ENCODE measurements around the gene ANGPT4. TPM values are rescaled to one million over a fixed set of nuclear protein-coding genes. Genes with fewer than 3 reads are reported as not detected.
A peak's percentile ranks its signal among the peaks of the same experiment; 100 is the strongest.

ANGPT4 gene
- total and polyA plus RNA-seq, 8 donors: 0.05 to 1.8 (median 0.18) TPM; not detected in 4

- Histone ChIP-seq H3K27me3 (no peaks in the 10 kb centered on the region), H3K4me3 (no peak overlapping the region), H3K36me3 (no peaks in the 10 kb centered on the region), H3K27ac (no peak overlapping the region), H3K4me1 (no peaks in the 10 kb centered on the region), H3K9me3 (no peaks in the 10 kb centered on the region)
- intact Hi-C loops (cut with DNase I; ENCODE audit: low total_unique reads): no loop called here
- no peak for TF ChIP-seq POLR2A (IDR thresholded peaks at IDR 0.05)
- no peak for TF ChIP-seq POLR2AphosphoS5 (IDR thresholded peaks at IDR 0.05)
- TF ChIP-seq CTCF (IDR thresholded peaks at IDR 0.05): no peak
- no peak for TF ChIP-seq EP300 (IDR thresholded peaks at IDR 0.05)
- 70 to 81% (median 79%) methylated on average over 4 of the region's 4 CpGs for WGBS, 5 donors
- peak in 1 of 2 donors; percentile 9 for DNase-seq
Observed at GRCh38 chr20:824916-825315, 91.2 kb downstream of the ANGPT4 start.

- TF ChIP-seq POLR2A (IDR thresholded peaks at IDR 0.05) (no peak), EP300 (IDR thresholded peaks at IDR 0.05) (no peak), CTCF (IDR thresholded peaks at IDR 0.05) (no peak), POLR2AphosphoS5 (IDR thresholded peaks at IDR 0.05) (no peak)
- intact Hi-C loops (cut with DNase I; ENCODE audit: low total_unique reads): no loop called here
- no peaks in the 10 kb centered on the region for H3K36me3 ChIP-seq
- 82 to 99% (median 95%) methylated on average over 4 of the region's 4 CpGs for WGBS, 5 donors
- H3K9me3 ChIP-seq: no peaks in the 10 kb centered on the region
- H3K4me1 ChIP-seq: no peaks in the 10 kb centered on the region
- DNase-seq: peak in 1 of 2 donors; percentile 1
- H3K27me3 ChIP-seq: no peaks in the 10 kb centered on the region
- no peak overlapping the region for H3K27ac ChIP-seq
- no peak overlapping the region for H3K4me3 ChIP-seq
Observed at GRCh38 chr20:824490-824889, 91.6 kb downstream of the ANGPT4 start.

GRCh38 chr20:823574-823902 is 92.6 kb downstream of the ANGPT4 start:
- DNase-seq: peak in 1 of 2 donors; percentile 16
- TF ChIP-seq POLR2A (IDR thresholded peaks at IDR 0.05): no peak
- no peak for TF ChIP-seq EP300 (IDR thresholded peaks at IDR 0.05)
- no peak for TF ChIP-seq POLR2AphosphoS5 (IDR thresholded peaks at IDR 0.05)
- no peak for TF ChIP-seq CTCF (IDR thresholded peaks at IDR 0.05)
- H3K9me3 ChIP-seq: no peaks in the 10 kb centered on the region
- intact Hi-C loops (cut with DNase I; ENCODE audit: low total_unique reads): no loop called here
- H3K4me3 ChIP-seq: no peak overlapping the region
- H3K27ac ChIP-seq: no peak overlapping the region
- WGBS, 5 donors: 83 to 92% (median 89%) methylated on average over 4 of the region's 4 CpGs
- H3K36me3 ChIP-seq: no peaks in the 10 kb centered on the region
- no peaks in the 10 kb centered on the region for H3K27me3 ChIP-seq
- H3K4me1 ChIP-seq: peaks cover 0 to 5% (median 2%) of the 10 kb centered on the region in 4 donors

GRCh38 chr20:822651-823573 is 93.2 kb downstream of the ANGPT4 start:
- H3K27ac ChIP-seq: no peak overlapping the region
- WGBS, 5 donors: 70 to 81% (median 75%) methylated on average over 12 of the region's 12 CpGs
- H3K36me3 ChIP-seq: no peaks in the 10 kb centered on the region
- intact Hi-C loops (cut with DNase I; ENCODE audit: low total_unique reads): no loop called here
- no peak for DNase-seq
- TF ChIP-seq CTCF (IDR thresholded peaks at IDR 0.05) (no peak), POLR2A (IDR thresholded peaks at IDR 0.05) (no peak), POLR2AphosphoS5 (IDR thresholded peaks at IDR 0.05) (no peak), EP300 (IDR thresholded peaks at IDR 0.05) (no peak)
- H3K4me1 ChIP-seq: peaks cover 0 to 5% (median 2%) of the 10 kb centered on the region in 4 donors
- H3K4me3 ChIP-seq: no peak overlapping the region
- no peaks in the 10 kb centered on the region for H3K9me3 ChIP-seq
- H3K27me3 ChIP-seq: peaks cover 0 to 2% (median 0%) of the 10 kb centered on the region in 3 donors

Measured in stomach (tissue), 9 donors.